ENCODE measurements around the gene ALPK3.

Gene ALPK3

DNA sequence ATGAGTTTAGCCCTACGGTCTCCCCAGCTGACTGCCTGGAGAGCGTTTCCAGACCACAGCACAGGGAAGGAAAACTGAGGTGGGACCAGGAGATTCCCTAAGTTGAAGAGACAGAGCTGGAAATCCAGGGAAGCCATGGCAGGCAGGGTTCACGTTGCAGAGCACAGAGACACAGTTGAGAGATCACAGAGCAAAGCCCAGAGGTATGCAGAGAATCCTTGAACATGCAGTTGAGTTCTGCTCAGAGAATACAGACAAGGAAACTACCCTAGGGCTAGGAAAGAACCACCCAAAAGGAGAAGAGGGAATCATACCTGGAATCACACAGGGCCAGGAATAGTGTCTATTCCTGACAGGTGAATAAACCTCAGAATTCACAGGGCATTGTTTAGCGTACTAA lies 81.6 kb downstream of the ALPK3 start:
- H3K4me3 ChIP-seq (ENCODE audit: control insufficient read depth, low read depth, low read length), result no peak overlapping the region
- no peak for TF ChIP-seq CTCF (conservative IDR thresholded peaks at IDR 0.05; ENCODE audit: control insufficient read depth, insufficient read depth, low read depth, low read length)
- no peak for DNase-seq (ENCODE audit: low read depth)

DNA sequence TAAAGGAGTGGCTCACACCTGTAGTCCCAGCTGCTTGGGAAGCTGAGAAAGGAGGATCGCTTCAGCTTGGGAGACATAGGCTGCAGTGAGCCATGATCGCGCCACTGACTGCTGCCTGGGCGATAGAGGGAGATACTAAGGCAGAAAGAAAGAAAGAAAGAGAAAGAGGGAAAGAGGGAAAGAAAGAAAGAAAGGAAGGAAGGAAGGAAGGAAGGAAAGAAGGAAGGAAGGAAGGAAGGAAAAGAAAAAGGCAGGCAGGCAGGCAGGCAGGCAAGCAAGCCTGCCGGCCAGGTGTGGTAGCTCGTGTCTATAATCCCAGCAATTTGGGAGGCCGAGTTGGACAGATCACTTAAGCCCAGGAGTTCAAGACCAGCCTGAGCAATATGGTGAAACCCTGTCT lies 82.6 kb downstream of the ALPK3 start:
- no peak for DNase-seq (ENCODE audit: low read depth)
- H3K4me3 ChIP-seq (ENCODE audit: control insufficient read depth, low read depth, low read length), result no peak overlapping the region
- TF ChIP-seq CTCF (conservative IDR thresholded peaks at IDR 0.05; ENCODE audit: control insufficient read depth, insufficient read depth, low read depth, low read length), result no peak

DNA sequence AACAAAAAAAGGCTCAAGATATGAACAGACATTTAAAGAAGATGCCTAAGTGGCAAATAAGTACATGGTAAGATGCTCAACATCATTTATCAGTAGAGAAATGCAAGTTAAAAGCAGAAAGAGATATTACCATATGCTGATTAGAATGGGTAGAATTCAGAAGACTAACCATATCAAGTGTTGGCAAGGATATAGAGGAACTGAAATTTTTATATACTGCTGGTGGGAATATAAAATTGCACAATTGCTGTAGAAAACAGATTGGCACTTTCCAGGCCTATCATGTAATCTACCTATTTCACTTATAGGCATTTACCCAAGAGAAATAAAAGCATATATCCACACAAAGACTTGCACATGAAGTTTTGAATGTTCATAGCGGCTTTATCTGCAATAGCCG lies 84.4 kb downstream of the ALPK3 start:
- H3K4me3 ChIP-seq (ENCODE audit: control insufficient read depth, low read depth, low read length), result no peak overlapping the region
- DNase-seq (ENCODE audit: low read depth), result no peak
- TF ChIP-seq CTCF (conservative IDR thresholded peaks at IDR 0.05; ENCODE audit: control insufficient read depth, insufficient read depth, low read depth, low read length), result no peak

DNA sequence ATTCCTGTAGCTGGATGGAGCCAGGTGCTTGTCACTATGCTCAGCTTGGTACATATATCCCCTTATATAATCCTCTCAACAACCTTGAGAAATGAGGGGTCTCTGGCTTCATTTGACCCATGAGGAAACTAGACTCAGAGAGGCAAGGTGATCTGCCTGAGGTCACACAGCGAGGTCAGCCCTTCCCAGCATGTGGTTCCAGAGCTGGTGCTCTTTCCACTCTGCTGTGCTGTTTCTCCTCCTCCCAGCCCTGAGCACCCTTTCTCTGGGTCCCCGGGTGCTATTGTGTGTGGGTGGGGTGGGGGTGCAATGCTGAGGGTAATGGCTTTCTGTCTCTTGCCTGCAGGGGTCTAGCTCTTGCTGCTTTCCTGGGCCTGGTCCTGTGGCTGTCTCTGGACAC lies 86.6 kb downstream of the ALPK3 start:
- DNase-seq (ENCODE audit: low read depth), result no peak
- no peak overlapping the region for H3K4me3 ChIP-seq (ENCODE audit: control insufficient read depth, low read depth, low read length)
- TF ChIP-seq CTCF (conservative IDR thresholded peaks at IDR 0.05; ENCODE audit: control insufficient read depth, insufficient read depth, low read depth, low read length), result no peak

GRCh38 chr15:84904419-84904818 lies 87.3 kb downstream of the ALPK3 start:
- DNase-seq (ENCODE audit: low read depth), result no peak
- TF ChIP-seq CTCF (conservative IDR thresholded peaks at IDR 0.05; ENCODE audit: control insufficient read depth, insufficient read depth, low read depth, low read length), result no peak
- H3K4me3 ChIP-seq (ENCODE audit: control insufficient read depth, low read depth, low read length), result no peak overlapping the region

DNA sequence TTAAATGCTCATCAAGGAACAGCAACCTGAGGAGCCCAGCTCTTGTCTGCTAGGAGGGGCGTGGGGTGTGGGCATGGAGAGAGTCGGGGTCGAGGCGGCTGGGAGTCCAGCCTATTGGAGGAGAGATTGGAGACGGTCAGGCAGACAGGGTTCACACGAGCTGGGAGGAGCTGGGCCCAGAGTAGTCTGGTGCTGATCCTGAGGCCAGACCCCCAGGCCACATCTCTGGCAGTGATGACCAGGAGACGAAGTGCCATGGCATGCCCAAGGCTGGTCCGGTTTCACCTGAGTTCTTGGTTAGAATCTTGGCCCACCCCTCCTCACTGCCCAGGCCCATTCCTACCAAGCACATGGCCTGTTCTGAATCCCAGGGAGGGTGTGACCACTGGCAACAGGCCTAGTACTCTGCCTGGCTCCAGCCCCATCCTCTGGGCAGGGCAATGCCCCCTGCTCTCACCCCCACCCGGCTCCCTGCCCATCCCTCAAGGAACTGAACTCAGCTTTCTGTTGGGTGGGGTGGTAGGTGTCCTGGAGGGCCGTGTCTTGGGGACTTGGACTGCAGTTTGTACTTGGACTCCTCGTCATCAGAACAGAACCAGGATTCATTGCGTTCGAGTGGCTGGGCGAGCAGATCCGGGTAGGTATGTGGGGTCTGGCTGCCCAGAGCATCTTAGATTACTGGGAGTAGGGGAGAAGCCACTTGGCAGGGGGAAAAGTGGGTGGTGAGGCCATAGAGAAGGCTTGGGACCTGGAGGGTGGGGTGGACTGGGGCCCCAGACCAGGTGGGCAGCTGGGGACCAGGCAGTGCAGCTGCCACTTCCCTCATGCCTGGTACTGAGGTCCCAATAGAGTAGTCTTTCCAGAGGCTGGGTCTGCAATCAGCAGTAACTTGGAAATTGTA lies 88.1 kb downstream of the ALPK3 start:
- no peak overlapping the region for H3K4me3 ChIP-seq (ENCODE audit: control insufficient read depth, low read depth, low read length)
- no peak for TF ChIP-seq CTCF (conservative IDR thresholded peaks at IDR 0.05; ENCODE audit: control insufficient read depth, insufficient read depth, low read depth, low read length)
- no peak for DNase-seq (ENCODE audit: low read depth)
